ENCODE measurements around the gene FAM120B. TPM values are rescaled to one million over a fixed set of nuclear protein-coding genes. Genes with fewer than 3 reads are reported as not detected.

Gene FAM120B
- total and polyA plus RNA-seq, 2 experiments from 2014 or later, result 17.1 to 29.1 TPM

GRCh38 chr6:170286934-170287265, 19.7 kb upstream of the FAM120B start:
- Histone ChIP-seq H3K4me3 (no peak overlapping the region), H3K79me2 (ENCODE audit: insufficient read depth) (no peaks in the 10 kb centered on the region), H3K27me3 (replicated peaks; ENCODE audit: insufficient read depth) (peaks cover 10% of the 10 kb centered on the region), H3K27ac (no peak overlapping the region), H3K36me3 (ENCODE audit: low read depth) (no peaks in the 10 kb centered on the region), H3K4me1 (ENCODE audit: insufficient read depth) (no peaks in the 10 kb centered on the region), H3K9me2 (ENCODE audit: insufficient read depth) (no peaks in the 10 kb centered on the region), H4K20me1 (ENCODE audit: insufficient read depth) (no peaks in the 10 kb centered on the region), H3K9me3 (ENCODE audit: low read depth) (no peaks in the 10 kb centered on the region), H2AFZ (no peak overlapping the region), H3K9ac (no peak overlapping the region), H3K4me2 (ENCODE audit: unreplicated experiment) (no peak overlapping the region), H3F3A (ENCODE audit: insufficient read depth) (peaks cover under 1% of the 10 kb centered on the region; the same call in 1 of the 2 replicates)
- in situ Hi-C loops (cut with MboI), result no loop called here
- no peak for DNase-seq
- TF ChIP-seq EZH2phosphoT487 (IDR thresholded peaks at IDR 0.05; ENCODE audit: insufficient read depth, low read depth) (no peak), EZH2 (IDR thresholded peaks at IDR 0.05; ENCODE audit: insufficient read depth, poor library complexity, severe bottlenecking) (no peak)
- WGBS, 2 experiments (ENCODE audit: low coverage in 1 of 2, low lambda C conversion rate in 2 of 2, missing lambda C conversion rate in 2 of 2), result 84 to 90% methylated on average over 2 of the region's 2 CpGs

- Histone ChIP-seq H3K27me3 (replicated peaks; ENCODE audit: insufficient read depth) (peaks cover 16% of the 10 kb centered on the region), H3K9me3 (ENCODE audit: low read depth) (no peaks in the 10 kb centered on the region), H3F3A (ENCODE audit: insufficient read depth) (peaks cover 6% of the 10 kb centered on the region; the same call in 1 of the 2 replicates), H3K4me2 (ENCODE audit: unreplicated experiment) (no peak overlapping the region), H3K27ac (no peak overlapping the region), H3K9ac (no peak overlapping the region), H2AFZ (no peak overlapping the region), H3K36me3 (ENCODE audit: low read depth) (no peaks in the 10 kb centered on the region), H3K79me2 (ENCODE audit: insufficient read depth) (no peaks in the 10 kb centered on the region), H3K4me3 (no peak overlapping the region), H3K9me2 (ENCODE audit: insufficient read depth) (no peaks in the 10 kb centered on the region), H3K4me1 (ENCODE audit: insufficient read depth) (no peaks in the 10 kb centered on the region), H4K20me1 (ENCODE audit: insufficient read depth) (no peaks in the 10 kb centered on the region)
- in situ Hi-C loops (cut with MboI), result no loop called here
- 83 to 84% methylated on average over 10 to 11 of the region's 12 CpGs for WGBS, 2 experiments (ENCODE audit: low coverage in 1 of 2, low lambda C conversion rate in 2 of 2, missing lambda C conversion rate in 2 of 2)
- DNase-seq, result no peak
- TF ChIP-seq EZH2 (IDR thresholded peaks at IDR 0.05; ENCODE audit: insufficient read depth, poor library complexity, severe bottlenecking) (no peak), EZH2phosphoT487 (IDR thresholded peaks at IDR 0.05; ENCODE audit: insufficient read depth, low read depth) (no peak)
Measured at GRCh38 chr6:170287371-170287876, 19.1 kb upstream of the FAM120B start.

- H3K9me2 ChIP-seq (ENCODE audit: insufficient read depth), result no peaks in the 10 kb centered on the region
- H3K4me2 ChIP-seq (ENCODE audit: unreplicated experiment), result no peak overlapping the region
- in situ Hi-C loops (cut with MboI), result no loop called here
- no peaks in the 10 kb centered on the region for H3K4me1 ChIP-seq (ENCODE audit: insufficient read depth)
- 94 to 95% methylated on average over 31 to 33 of the region's 33 CpGs for WGBS, 2 experiments (ENCODE audit: low coverage in 1 of 2, low lambda C conversion rate in 2 of 2, missing lambda C conversion rate in 2 of 2)
- no peaks in the 10 kb centered on the region for H3K9me3 ChIP-seq (ENCODE audit: low read depth)
- H3K27me3 ChIP-seq (replicated peaks; ENCODE audit: insufficient read depth), result peaks cover 23% of the 10 kb centered on the region
- no peaks in the 10 kb centered on the region for H4K20me1 ChIP-seq (ENCODE audit: insufficient read depth)
- TF ChIP-seq EZH2 (IDR thresholded peaks at IDR 0.05; ENCODE audit: insufficient read depth, poor library complexity, severe bottlenecking), result no peak
- no peak for TF ChIP-seq EZH2phosphoT487 (IDR thresholded peaks at IDR 0.05; ENCODE audit: insufficient read depth, low read depth)
- H3F3A ChIP-seq (ENCODE audit: insufficient read depth), result peaks cover 12% of the 10 kb centered on the region; the same call in 1 of the 2 replicates
- no peak for DNase-seq
- no peak overlapping the region for H3K9ac ChIP-seq
- H3K4me3 ChIP-seq, result no peak overlapping the region
- no peak overlapping the region for H3K27ac ChIP-seq
- no peak overlapping the region for H2AFZ ChIP-seq
- H3K79me2 ChIP-seq (ENCODE audit: insufficient read depth), result no peaks in the 10 kb centered on the region
- no peaks in the 10 kb centered on the region for H3K36me3 ChIP-seq (ENCODE audit: low read depth)
Measured at GRCh38 chr6:170288091-170288631, 18.4 kb upstream of the FAM120B start.

GRCh38 chr6:170288852-170289179, 17.7 kb upstream of the FAM120B start:
- Histone ChIP-seq H3K9ac (no peak overlapping the region), H4K20me1 (ENCODE audit: insufficient read depth) (no peaks in the 10 kb centered on the region), H3K9me2 (ENCODE audit: insufficient read depth) (no peaks in the 10 kb centered on the region), H3K4me1 (ENCODE audit: insufficient read depth) (no peaks in the 10 kb centered on the region), H3K27me3 (replicated peaks; ENCODE audit: insufficient read depth) (peaks cover 29% of the 10 kb centered on the region), H3K36me3 (ENCODE audit: low read depth) (no peaks in the 10 kb centered on the region), H3F3A (ENCODE audit: insufficient read depth) (peaks cover 12% of the 10 kb centered on the region; the same call in 1 of the 2 replicates), H3K4me2 (ENCODE audit: unreplicated experiment) (no peak overlapping the region), H3K4me3 (no peak overlapping the region), H3K27ac (no peak overlapping the region), H2AFZ (no peak overlapping the region), H3K9me3 (ENCODE audit: low read depth) (no peaks in the 10 kb centered on the region), H3K79me2 (ENCODE audit: insufficient read depth) (no peaks in the 10 kb centered on the region)
- no peak for TF ChIP-seq EZH2 (IDR thresholded peaks at IDR 0.05; ENCODE audit: insufficient read depth, poor library complexity, severe bottlenecking)
- TF ChIP-seq EZH2phosphoT487 (IDR thresholded peaks at IDR 0.05; ENCODE audit: insufficient read depth, low read depth), result no peak
- in situ Hi-C loops (cut with MboI), result no loop called here
- 81 to 86% methylated on average over 16 of the region's 16 CpGs for WGBS, 2 experiments (ENCODE audit: low coverage in 1 of 2, low lambda C conversion rate in 2 of 2, missing lambda C conversion rate in 2 of 2)
- no peak for DNase-seq
